HG02642 (cell line): Measurements from ENCODE around the gene SHC4.
A peak's percentile ranks its signal among the peaks of the same experiment; 100 is the strongest.
"Not testable (repeated sequence)": the region's sequence is repeated elsewhere in the genome, so short reads cannot be mapped to it uniquely, and the experiment has no call there.

Experiments
- ATAC-seq: cut with Tn5 transposase; IDR thresholded peaks from one replicate; pipeline ENCODE4 v1.9.1; 2021; ENCODE audit warnings: mild to moderate bottlenecking; ENCODE audit not compliant: unreplicated experiment, poor library complexity

Gene SHC4

GRCh38 chr15:48802867-48803266, 160.9 kb downstream of the SHC4 start:
- no peak for ATAC-seq

- peak; percentile 37 for ATAC-seq
Measured at GRCh38 chr15:48802257-48802656, 161.5 kb downstream of the SHC4 start.

- ATAC-seq: no peak
Measured at GRCh38 chr15:48800811-48801455, 162.8 kb downstream of the SHC4 start.

GRCh38 chr15:48800245-48800644, 163.5 kb downstream of the SHC4 start:
- no peak for ATAC-seq

- no peak for ATAC-seq
Measured at GRCh38 chr15:48798319-48798718, 165.4 kb downstream of the SHC4 start.

- ATAC-seq: peak; percentile 39
Measured at GRCh38 chr15:48796930-48797329, 166.8 kb downstream of the SHC4 start.

- no peak for ATAC-seq
Measured at GRCh38 chr15:48796521-48796920, 167.2 kb downstream of the SHC4 start.

- no peak for ATAC-seq
Measured at GRCh38 chr15:48795901-48796300, 167.8 kb downstream of the SHC4 start.

- peak; percentile 96 for ATAC-seq
Measured at GRCh38 chr15:48794697-48795134, 169.0 kb downstream of the SHC4 start.

GRCh38 chr15:48792408-48792807, 171.3 kb downstream of the SHC4 start:
- ATAC-seq: no peak

- ATAC-seq: not testable (repeated sequence)
Measured at GRCh38 chr15:48790466-48791115, 173.1 kb downstream of the SHC4 start.

- ATAC-seq: no peak
Measured at GRCh38 chr15:48785712-48786111, 178.0 kb downstream of the SHC4 start.

- no peak for ATAC-seq
Measured at GRCh38 chr15:48785195-48785594, 178.5 kb downstream of the SHC4 start.

- no peak for ATAC-seq
Measured at GRCh38 chr15:48784756-48785155, 179.0 kb downstream of the SHC4 start.

GRCh38 chr15:48782911-48783310, 180.8 kb downstream of the SHC4 start:
- ATAC-seq: no peak

GRCh38 chr15:48781481-48782081, 182.1 kb downstream of the SHC4 start:
- no peak for ATAC-seq

GRCh38 chr15:48781017-48781416, 182.7 kb downstream of the SHC4 start:
- ATAC-seq: no peak

- no peak for ATAC-seq
Measured at GRCh38 chr15:48778331-48778730, 185.4 kb downstream of the SHC4 start.

- no peak for ATAC-seq
Measured at GRCh38 chr15:48777645-48778330, 185.9 kb downstream of the SHC4 start.

- no peak for ATAC-seq
Measured at GRCh38 chr15:48775546-48775945, 188.2 kb downstream of the SHC4 start.

GRCh38 chr15:48774484-48774883, 189.2 kb downstream of the SHC4 start:
- no peak for ATAC-seq
